ENCODE results near the gene ZNF296. TPM values are rescaled to one million over a fixed set of nuclear protein-coding genes. Genes with fewer than 3 reads are reported as not detected.

Gene ZNF296
- total and polyA plus RNA-seq, 2 of the 13 experiments (the other 11 are each of a cell fraction or from before 2014, with no cell fraction given): 0.26 to 0.62 TPM

- Histone ChIP-seq H3K9ac (ENCODE audit: insufficient read depth, low read depth, low read length) (no peak overlapping the region), H3K79me2 (ENCODE audit: insufficient read depth, low read length) (peaks cover 78% of the 10 kb centered on the region), H3K27ac (ENCODE audit: extremely low read length, insufficient read depth, low read length) (no peak overlapping the region), H4K20me1 (ENCODE audit: insufficient read depth, low read length) (peaks cover 19% of the 10 kb centered on the region), H3K4me1 (ENCODE audit: insufficient read depth, low read length) (peaks cover 37% of the 10 kb centered on the region), H3K36me3 (replicated peaks in 1 of 2; ENCODE audit: control insufficient read depth in 1 of 2, insufficient read depth in 2 of 2, low read length in 2 of 2) (peaks cover 0 to 2% of the 10 kb centered on the region in 2 experiments; a peak in 2 of 5 replicates), H3K27me3 (ENCODE audit: control insufficient read depth in 1 of 2, insufficient read depth in 2 of 2, low read length in 2 of 2) (no peaks in the 10 kb centered on the region), H3K9me3 (ENCODE audit: low read length) (no peaks in the 10 kb centered on the region), H3K4me3 (replicated peaks in 1 of 3; ENCODE audit: insufficient read depth in 1 of 3, low read depth in 2 of 3, low read length in 3 of 3) (no peak overlapping the region), H2AFZ (ENCODE audit: low read length) (no peak overlapping the region), H3K4me2 (ENCODE audit: low read depth, low read length) (no peak overlapping the region)
- ChIA-PET POLR2A (interaction anchor here (1.6 kb wide), 1 partner anchor 9 kb away, joined by 4 read pairs; no protein-coding TSS in a partner anchor), CTCF (ENCODE audit: low intra/inter-chr PET ratio, low total read pairs) (no interaction called here)
- intact Hi-C loops (cut with micrococcal nuclease; ENCODE audit: unreplicated experiment) (no loop called here), in situ Hi-C loops (cut with HindIII; ENCODE audit: extremely low pct_ligation_motif_present, low pct_unique_long_range_greater_than_20kb) (no loop called here)
- ATAC-seq (no peak; the same call in 2 of the 3 replicates), FAIRE-seq (no peak), DNase-seq (ENCODE audit: low spot score) (no peak)
- no TSS peak for BruUV-seq (replicated peaks)
- TF ChIP-seq, protein P1, sequence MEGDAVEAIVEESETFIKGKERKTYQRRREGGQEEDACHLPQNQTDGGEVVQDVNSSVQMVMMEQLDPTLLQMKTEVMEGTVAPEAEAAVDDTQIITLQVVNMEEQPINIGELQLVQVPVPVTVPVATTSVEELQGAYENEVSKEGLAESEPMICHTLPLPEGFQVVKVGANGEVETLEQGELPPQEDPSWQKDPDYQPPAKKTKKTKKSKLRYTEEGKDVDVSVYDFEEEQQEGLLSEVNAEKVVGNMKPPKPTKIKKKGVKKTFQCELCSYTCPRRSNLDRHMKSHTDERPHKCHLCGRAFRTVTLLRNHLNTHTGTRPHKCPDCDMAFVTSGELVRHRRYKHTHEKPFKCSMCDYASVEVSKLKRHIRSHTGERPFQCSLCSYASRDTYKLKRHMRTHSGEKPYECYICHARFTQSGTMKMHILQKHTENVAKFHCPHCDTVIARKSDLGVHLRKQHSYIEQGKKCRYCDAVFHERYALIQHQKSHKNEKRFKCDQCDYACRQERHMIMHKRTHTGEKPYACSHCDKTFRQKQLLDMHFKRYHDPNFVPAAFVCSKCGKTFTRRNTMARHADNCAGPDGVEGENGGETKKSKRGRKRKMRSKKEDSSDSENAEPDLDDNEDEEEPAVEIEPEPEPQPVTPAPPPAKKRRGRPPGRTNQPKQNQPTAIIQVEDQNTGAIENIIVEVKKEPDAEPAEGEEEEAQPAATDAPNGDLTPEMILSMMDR (CRISPR knock-in tag; IDR thresholded peaks at IDR 0.05): peak; percentile 25
- TF ChIP-seq FOXA1 (IDR thresholded peaks at IDR 0.05) (no peak), FOXA1 (CRISPR knock-in tag; IDR thresholded peaks at IDR 0.05) (no peak), CENPBD1 (CRISPR knock-in tag; IDR thresholded peaks at IDR 0.05; ENCODE audit: borderline replicate concordance, low read depth) (no peak)
- WGBS (ENCODE audit: low lambda C conversion rate): 95% methylated on average over 12 of the region's 21 CpGs
Observed at GRCh38 chr19:45115809-45116615, 39.7 kb upstream of the ZNF296 start.

- in situ Hi-C loops (cut with HindIII; ENCODE audit: extremely low pct_ligation_motif_present, low pct_unique_long_range_greater_than_20kb) (no loop called here), intact Hi-C loops (cut with micrococcal nuclease; ENCODE audit: unreplicated experiment) (no loop called here)
- H3K36me3 ChIP-seq (replicated peaks in 1 of 2; ENCODE audit: control insufficient read depth in 1 of 2, insufficient read depth in 2 of 2, low read length in 2 of 2): peaks cover 0 to 6% of the 10 kb centered on the region in 2 experiments; a peak in 1 of 5 replicates
- no peak for ATAC-seq
- H3K79me2 ChIP-seq (ENCODE audit: insufficient read depth, low read length): peaks cover 85% of the 10 kb centered on the region
- no peak for FAIRE-seq
- H3K27ac ChIP-seq (ENCODE audit: extremely low read length, insufficient read depth, low read length): no peak overlapping the region
- H3K9me3 ChIP-seq (ENCODE audit: low read length): no peaks in the 10 kb centered on the region
- H3K4me3 ChIP-seq (replicated peaks in 1 of 3; ENCODE audit: insufficient read depth in 1 of 3, low read depth in 2 of 3, low read length in 3 of 3): no peak overlapping the region
- no TSS peak for BruUV-seq (replicated peaks)
- H2AFZ ChIP-seq (ENCODE audit: low read length): no peak overlapping the region
- ChIA-PET CTCF (ENCODE audit: low intra/inter-chr PET ratio, low total read pairs) (no interaction called here), POLR2A (interaction anchor here (1.0 kb wide), 1 partner anchor 12 kb away, joined by 3 read pairs; no protein-coding TSS in a partner anchor)
- no peaks in the 10 kb centered on the region for H3K27me3 ChIP-seq (ENCODE audit: control insufficient read depth in 1 of 2, insufficient read depth in 2 of 2, low read length in 2 of 2)
- H3K9ac ChIP-seq (ENCODE audit: insufficient read depth, low read depth, low read length): no peak overlapping the region
- H3K4me1 ChIP-seq (ENCODE audit: insufficient read depth, low read length): peaks cover 37% of the 10 kb centered on the region
- no peak overlapping the region for H3K4me2 ChIP-seq (ENCODE audit: low read depth, low read length)
- DNase-seq (ENCODE audit: low spot score): no peak
- WGBS (ENCODE audit: low lambda C conversion rate): 94% methylated on average over 4 of the region's 4 CpGs
- H4K20me1 ChIP-seq (ENCODE audit: insufficient read depth, low read length): peaks cover 19% of the 10 kb centered on the region
- TF ChIP-seq ZNF891 (CRISPR knock-in tag; IDR thresholded peaks at IDR 0.05) (no peak), GLI4 (CRISPR knock-in tag; IDR thresholded peaks at IDR 0.05; ENCODE audit: borderline replicate concordance) (no peak), ZBED4 (CRISPR knock-in tag; IDR thresholded peaks at IDR 0.05; ENCODE audit: borderline replicate concordance) (no peak), FOSL1 (CRISPR knock-in tag; IDR thresholded peaks at IDR 0.05; ENCODE audit: borderline replicate concordance) (no peak)
Observed at GRCh38 chr19:45114116-45114515, 37.8 kb upstream of the ZNF296 start.
